Colonic mucosa (tissue), 4 donors: ENCODE measurements around the gene MYO9A. TPM values are rescaled to one million over a fixed set of nuclear protein-coding genes. Genes with fewer than 3 reads are reported as not detected.

Experiments
- DNase-seq: peaks from one replicate; pipeline ENCODE4 v3.0.0-alpha.2; 2020
- H3K27ac ChIP-seq: fragments of 200-600 bp; one replicate; pipeline ENCODE4 v1.8.0; 2021
- H3K27me3 ChIP-seq: fragments of 200-600 bp; one replicate; pipeline ENCODE4 v1.8.0; 2021
- H3K36me3 ChIP-seq: fragments of 200-600 bp; one replicate; pipeline ENCODE4 v1.8.0; 2021
- H3K4me1 ChIP-seq: fragments of 200-600 bp; one replicate; pipeline ENCODE4 v1.8.0; 2021; ENCODE audit warnings: mild to moderate bottlenecking
- H3K4me3 ChIP-seq: fragments of 200-600 bp; one replicate; pipeline ENCODE4 v1.8.0; 2021
- H3K9ac ChIP-seq, 2 donors: one replicate each; pipeline ENCODE4 v1.7.0; 2013; ENCODE audit warnings: control low read depth in 2 of 2, low read depth in 2 of 2, low read length in 2 of 2
- H3K9me3 ChIP-seq: fragments of 200-600 bp; one replicate; pipeline ENCODE4 v1.8.0; 2021
- intact Hi-C: fragments of 100-400 bp; cut with DNase I; formaldehyde crosslinking; loops from one replicate; pipeline ENCODE4 v1.14.1; 2022
- total RNA-seq, 2 donors: library from RNA; stranded (reverse); fragmentation: NEBNext Ultra II Directional in 1 of 2; extraction: Animal tissue kit (Norgen Biotek cat#: 25700) in 1 of 2; gene quantifications; one replicate each; pipeline ENCODE4 v1.2.1, GENCODE V29; 2021
- TF ChIP-seq, protein P1 (sequence below): fragments of 200-600 bp; IDR thresholded peaks from one replicate; pipeline ENCODE4 v1.8.0; 2022; ENCODE audit warnings: antibody characterized with exemption, mild to moderate bottlenecking
- donor health status: healthy.
- donor health status: DM: no; HTN: no; CAD: no.
- donor health status: DM: no; HTN: no; CAD: no.

The MYO9A gene
- total RNA-seq, 2 donors from 2014 or later, result 27.5 to 34.3 TPM

DNA sequence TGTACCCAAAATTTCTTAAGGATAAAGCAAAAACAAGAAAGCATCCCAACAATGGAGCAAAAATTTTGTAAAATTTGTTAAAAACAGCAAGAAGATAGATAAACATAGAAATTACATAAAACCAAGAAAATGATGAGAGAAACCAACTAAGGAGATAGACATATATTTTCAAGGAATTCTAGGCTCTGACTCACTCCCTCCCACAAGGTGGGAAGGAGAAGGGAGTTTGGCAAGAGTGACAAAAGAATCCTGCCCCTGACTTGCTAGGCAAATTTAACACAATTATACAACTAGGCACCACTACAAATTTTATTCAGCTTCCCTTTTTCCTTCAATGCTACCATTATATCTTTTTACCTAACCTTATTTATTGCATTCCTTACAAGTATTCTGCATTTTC, 70.9 kb downstream of the MYO9A start:
- Histone ChIP-seq H3K36me3 (no peaks in the 10 kb centered on the region), H3K27me3 (no peaks in the 10 kb centered on the region), H3K27ac (no peak overlapping the region), H3K4me3 (no peak overlapping the region), H3K4me1 (no peaks in the 10 kb centered on the region), H3K9ac (no peak overlapping the region), H3K9me3 (no peaks in the 10 kb centered on the region)
- TF ChIP-seq, protein P1, sequence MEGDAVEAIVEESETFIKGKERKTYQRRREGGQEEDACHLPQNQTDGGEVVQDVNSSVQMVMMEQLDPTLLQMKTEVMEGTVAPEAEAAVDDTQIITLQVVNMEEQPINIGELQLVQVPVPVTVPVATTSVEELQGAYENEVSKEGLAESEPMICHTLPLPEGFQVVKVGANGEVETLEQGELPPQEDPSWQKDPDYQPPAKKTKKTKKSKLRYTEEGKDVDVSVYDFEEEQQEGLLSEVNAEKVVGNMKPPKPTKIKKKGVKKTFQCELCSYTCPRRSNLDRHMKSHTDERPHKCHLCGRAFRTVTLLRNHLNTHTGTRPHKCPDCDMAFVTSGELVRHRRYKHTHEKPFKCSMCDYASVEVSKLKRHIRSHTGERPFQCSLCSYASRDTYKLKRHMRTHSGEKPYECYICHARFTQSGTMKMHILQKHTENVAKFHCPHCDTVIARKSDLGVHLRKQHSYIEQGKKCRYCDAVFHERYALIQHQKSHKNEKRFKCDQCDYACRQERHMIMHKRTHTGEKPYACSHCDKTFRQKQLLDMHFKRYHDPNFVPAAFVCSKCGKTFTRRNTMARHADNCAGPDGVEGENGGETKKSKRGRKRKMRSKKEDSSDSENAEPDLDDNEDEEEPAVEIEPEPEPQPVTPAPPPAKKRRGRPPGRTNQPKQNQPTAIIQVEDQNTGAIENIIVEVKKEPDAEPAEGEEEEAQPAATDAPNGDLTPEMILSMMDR, result no peak
- intact Hi-C loops, result no loop called here
- no peak for DNase-seq

GRCh38 chr15:72044956-72045355, 73.0 kb downstream of the MYO9A start:
- TF ChIP-seq, protein P1, result no peak
- Histone ChIP-seq H3K27me3 (no peaks in the 10 kb centered on the region), H3K9me3 (no peaks in the 10 kb centered on the region)

DNA sequence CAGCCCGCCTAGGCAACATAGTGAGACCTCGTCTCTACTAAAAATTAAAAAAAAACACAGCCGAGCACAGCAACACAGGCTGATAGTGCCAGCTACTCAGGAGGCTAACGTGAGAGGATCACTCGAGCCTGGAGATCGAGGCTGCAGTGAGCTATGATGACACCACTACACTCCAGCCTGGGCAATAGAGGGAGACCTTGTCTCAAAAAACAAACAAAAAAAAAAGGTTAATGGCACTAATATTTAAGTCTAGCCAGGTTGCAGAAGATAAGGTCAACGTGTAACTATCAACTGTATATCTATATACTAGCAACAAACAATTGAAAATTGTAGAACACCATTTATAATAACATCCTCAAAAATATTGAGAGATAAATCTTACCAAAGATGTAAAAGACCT, 75.1 kb downstream of the MYO9A start:
- Histone ChIP-seq H3K4me1 (no peaks in the 10 kb centered on the region), H3K27me3 (no peaks in the 10 kb centered on the region), H3K27ac (no peak overlapping the region), H3K36me3 (no peaks in the 10 kb centered on the region), H3K9ac (no peak overlapping the region), H3K4me3 (no peak overlapping the region), H3K9me3 (no peaks in the 10 kb centered on the region)
- no peak for DNase-seq
- intact Hi-C loops, result no loop called here
- TF ChIP-seq, protein P1, result no peak

More at GRCh38 chr15:72044956-72045355, 73.0 kb downstream of the MYO9A start:
- no peaks in the 10 kb centered on the region for H3K4me1 ChIP-seq
- no peaks in the 10 kb centered on the region for H3K36me3 ChIP-seq
- intact Hi-C loops, result no loop called here
- DNase-seq, result no peak
- H3K27ac ChIP-seq, result no peak overlapping the region
- no peak overlapping the region for H3K9ac ChIP-seq
- H3K4me3 ChIP-seq, result no peak overlapping the region

DNA sequence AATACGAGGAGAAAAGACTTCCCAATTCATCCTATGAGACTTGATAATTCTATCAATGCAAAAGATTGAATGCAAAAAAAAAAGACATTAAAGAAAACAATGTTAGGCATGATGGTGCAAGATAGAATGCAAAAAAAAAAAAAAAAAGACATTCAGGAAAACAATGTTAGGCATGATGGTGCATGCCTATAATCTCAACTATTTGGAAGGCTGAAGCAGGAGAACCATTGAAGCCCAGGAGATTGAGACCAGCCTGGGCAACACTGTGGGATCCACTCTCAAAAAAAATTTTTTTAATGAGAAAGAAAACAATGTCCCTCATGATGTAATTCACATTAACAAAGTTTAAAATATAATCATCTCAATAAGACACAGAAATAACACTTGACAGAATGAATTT, 75.9 kb downstream of the MYO9A start:
- DNase-seq, result no peak
- Histone ChIP-seq H3K36me3 (no peaks in the 10 kb centered on the region), H3K4me3 (no peak overlapping the region), H3K4me1 (no peaks in the 10 kb centered on the region), H3K27me3 (no peaks in the 10 kb centered on the region), H3K27ac (no peak overlapping the region), H3K9ac (no peak overlapping the region), H3K9me3 (no peaks in the 10 kb centered on the region)
- intact Hi-C loops, result no loop called here
- TF ChIP-seq, protein P1, result no peak

- H3K9me3 ChIP-seq, result no peaks in the 10 kb centered on the region
- no peak overlapping the region for H3K9ac ChIP-seq
- no peak for DNase-seq
- no peak overlapping the region for H3K27ac ChIP-seq
- no peaks in the 10 kb centered on the region for H3K36me3 ChIP-seq
- no peaks in the 10 kb centered on the region for H3K4me1 ChIP-seq
- TF ChIP-seq, protein P1, result no peak
- H3K4me3 ChIP-seq, result no peak overlapping the region
- intact Hi-C loops, result no loop called here
- H3K27me3 ChIP-seq, result no peaks in the 10 kb centered on the region
Measured at GRCh38 chr15:72037321-72037720, 80.6 kb downstream of the MYO9A start.
